Stomach smooth muscle (tissue), 2 donors: ENCODE results near the gene PDE11A.

ENCODE experiments used
- H3K27ac ChIP-seq: one replicate; pipeline ENCODE4 v1.7.0; 2013; ENCODE audit warnings: mild to moderate bottlenecking, low read length, inconsistent platforms
- H3K27me3 ChIP-seq, 2 donors: one replicate each; pipeline ENCODE4 v1.7.0; 2013; ENCODE audit warnings: low read length in 2 of 2; ENCODE audit not compliant: insufficient read depth in 2 of 2, control insufficient read depth in 1 of 2
- H3K36me3 ChIP-seq, 2 donors: one replicate each; pipeline ENCODE4 v1.7.0; 2013; ENCODE audit warnings: low read length in 2 of 2; ENCODE audit not compliant: control insufficient read depth in 2 of 2, insufficient read depth in 2 of 2
- H3K4me1 ChIP-seq: one replicate; pipeline ENCODE4 v1.7.0; 2013; ENCODE audit warnings: low read length; ENCODE audit not compliant: control insufficient read depth, insufficient read depth
- H3K4me3 ChIP-seq, 2 donors: one replicate each; pipeline ENCODE4 v1.7.0; 2013; ENCODE audit warnings: low read length in 2 of 2
- H3K9ac ChIP-seq, 2 donors: one replicate each; pipeline ENCODE4 v1.7.0; 2013; ENCODE audit warnings: low read length in 2 of 2, mild to moderate bottlenecking in 1 of 2
- H3K9me3 ChIP-seq, 2 donors: one replicate each; pipeline ENCODE4 v1.7.0; 2013; ENCODE audit warnings: low read length in 2 of 2; ENCODE audit not compliant: control insufficient read depth in 2 of 2
- donor health status: healthy.
- donor health status: Pancreatic carcinoma.

The PDE11A gene

GRCh38 chr2:177714704-177715103 lies 357.9 kb downstream of the PDE11A start:
- Histone ChIP-seq H3K27ac (no peak overlapping the region), H3K36me3 (no peaks in the 10 kb centered on the region), H3K27me3 (no peaks in the 10 kb centered on the region), H3K4me3 (no peak overlapping the region), H3K4me1 (no peaks in the 10 kb centered on the region), H3K9ac (no peak overlapping the region), H3K9me3 (no peaks in the 10 kb centered on the region)

- Histone ChIP-seq H3K4me3 (no peak overlapping the region), H3K4me1 (no peaks in the 10 kb centered on the region), H3K9ac (no peak overlapping the region), H3K36me3 (no peaks in the 10 kb centered on the region), H3K9me3 (no peaks in the 10 kb centered on the region), H3K27me3 (no peaks in the 10 kb centered on the region), H3K27ac (no peak overlapping the region)
These were observed 360.1 kb downstream of the PDE11A start for GRCh38 chr2:177712462-177712861.

- no peaks in the 10 kb centered on the region for H3K27me3 ChIP-seq
- no peak overlapping the region for H3K27ac ChIP-seq
- H3K4me1 ChIP-seq, result no peaks in the 10 kb centered on the region
- no peak overlapping the region for H3K9ac ChIP-seq
- no peak overlapping the region for H3K4me3 ChIP-seq
- H3K9me3 ChIP-seq, result no peaks in the 10 kb centered on the region
- H3K36me3 ChIP-seq, result no peaks in the 10 kb centered on the region
These were observed 360.9 kb downstream of the PDE11A start for GRCh38 chr2:177711483-177712265.

GRCh38 chr2:177710889-177711288 lies 361.7 kb downstream of the PDE11A start:
- Histone ChIP-seq H3K27ac (no peak overlapping the region), H3K9ac (no peak overlapping the region), H3K27me3 (no peaks in the 10 kb centered on the region), H3K36me3 (no peaks in the 10 kb centered on the region), H3K4me3 (no peak overlapping the region), H3K4me1 (no peaks in the 10 kb centered on the region), H3K9me3 (no peaks in the 10 kb centered on the region)

- H3K9me3 ChIP-seq, result no peaks in the 10 kb centered on the region
- no peaks in the 10 kb centered on the region for H3K4me1 ChIP-seq
- no peak overlapping the region for H3K27ac ChIP-seq
- H3K4me3 ChIP-seq, result no peak overlapping the region
- no peak overlapping the region for H3K9ac ChIP-seq
- no peaks in the 10 kb centered on the region for H3K27me3 ChIP-seq
- H3K36me3 ChIP-seq, result no peaks in the 10 kb centered on the region
These were observed 362.6 kb downstream of the PDE11A start for GRCh38 chr2:177709986-177710401.

GRCh38 chr2:177708660-177709444 lies 363.7 kb downstream of the PDE11A start:
- Histone ChIP-seq H3K4me1 (no peaks in the 10 kb centered on the region), H3K4me3 (no peak overlapping the region), H3K36me3 (no peaks in the 10 kb centered on the region), H3K9me3 (no peaks in the 10 kb centered on the region), H3K27ac (no peak overlapping the region), H3K9ac (no peak overlapping the region), H3K27me3 (no peaks in the 10 kb centered on the region)

- no peaks in the 10 kb centered on the region for H3K9me3 ChIP-seq
- H3K27me3 ChIP-seq, result no peaks in the 10 kb centered on the region
- H3K4me1 ChIP-seq, result no peaks in the 10 kb centered on the region
- no peak overlapping the region for H3K4me3 ChIP-seq
- no peaks in the 10 kb centered on the region for H3K36me3 ChIP-seq
- H3K27ac ChIP-seq, result no peak overlapping the region
- H3K9ac ChIP-seq, result no peak overlapping the region
These were observed 364.5 kb downstream of the PDE11A start for GRCh38 chr2:177708106-177708505.

GRCh38 chr2:177705511-177706173 lies 366.9 kb downstream of the PDE11A start:
- no peaks in the 10 kb centered on the region for H3K27me3 ChIP-seq
- H3K4me3 ChIP-seq, result no peak overlapping the region
- no peaks in the 10 kb centered on the region for H3K9me3 ChIP-seq
- H3K4me1 ChIP-seq, result no peaks in the 10 kb centered on the region
- no peak overlapping the region for H3K27ac ChIP-seq
- H3K36me3 ChIP-seq, result no peaks in the 10 kb centered on the region
- no peak overlapping the region for H3K9ac ChIP-seq

GRCh38 chr2:177703159-177703558 lies 369.4 kb downstream of the PDE11A start:
- Histone ChIP-seq H3K36me3 (no peaks in the 10 kb centered on the region), H3K27ac (no peak overlapping the region), H3K9ac (no peak overlapping the region), H3K4me1 (no peaks in the 10 kb centered on the region), H3K4me3 (no peak overlapping the region), H3K9me3 (no peaks in the 10 kb centered on the region), H3K27me3 (no peaks in the 10 kb centered on the region)

- Histone ChIP-seq H3K27me3 (no peaks in the 10 kb centered on the region), H3K4me3 (no peak overlapping the region), H3K9ac (no peak overlapping the region)
These were observed 374.3 kb downstream of the PDE11A start for GRCh38 chr2:177698281-177698680.

More at GRCh38 chr2:177698281-177698680, 374.3 kb downstream of the PDE11A start:
- H3K27ac ChIP-seq, result no peak overlapping the region
- H3K4me1 ChIP-seq, result no peaks in the 10 kb centered on the region
- no peaks in the 10 kb centered on the region for H3K36me3 ChIP-seq
- H3K9me3 ChIP-seq, result no peaks in the 10 kb centered on the region
